SK-N-SH (cell line): ENCODE data around the gene EIF2B5.

Experiments used
- YY1 ChIP-seq: IDR thresholded peaks from 2 replicates; pipeline ENCODE4 v1.4.0; 2012; ENCODE audit warnings: low read depth, mild to moderate bottlenecking
- TF ChIP-seq, protein P1 (sequence below): fragments of 200-600 bp; sonication (generic); IDR thresholded peaks from 2 replicates; pipeline ENCODE4 v1.6.1; 2017; ENCODE audit warnings: antibody characterized with exemption, mild to moderate bottlenecking, moderate library complexity

GRCh38 chr3:184097556-184097955 is 37.6 kb upstream of the EIF2B5 start:
- no peak for TF ChIP-seq YY1
- TF ChIP-seq, protein P1, sequence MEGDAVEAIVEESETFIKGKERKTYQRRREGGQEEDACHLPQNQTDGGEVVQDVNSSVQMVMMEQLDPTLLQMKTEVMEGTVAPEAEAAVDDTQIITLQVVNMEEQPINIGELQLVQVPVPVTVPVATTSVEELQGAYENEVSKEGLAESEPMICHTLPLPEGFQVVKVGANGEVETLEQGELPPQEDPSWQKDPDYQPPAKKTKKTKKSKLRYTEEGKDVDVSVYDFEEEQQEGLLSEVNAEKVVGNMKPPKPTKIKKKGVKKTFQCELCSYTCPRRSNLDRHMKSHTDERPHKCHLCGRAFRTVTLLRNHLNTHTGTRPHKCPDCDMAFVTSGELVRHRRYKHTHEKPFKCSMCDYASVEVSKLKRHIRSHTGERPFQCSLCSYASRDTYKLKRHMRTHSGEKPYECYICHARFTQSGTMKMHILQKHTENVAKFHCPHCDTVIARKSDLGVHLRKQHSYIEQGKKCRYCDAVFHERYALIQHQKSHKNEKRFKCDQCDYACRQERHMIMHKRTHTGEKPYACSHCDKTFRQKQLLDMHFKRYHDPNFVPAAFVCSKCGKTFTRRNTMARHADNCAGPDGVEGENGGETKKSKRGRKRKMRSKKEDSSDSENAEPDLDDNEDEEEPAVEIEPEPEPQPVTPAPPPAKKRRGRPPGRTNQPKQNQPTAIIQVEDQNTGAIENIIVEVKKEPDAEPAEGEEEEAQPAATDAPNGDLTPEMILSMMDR: no peak
